HG03520 (cell line): ENCODE measurements around the gene IL17A.
A peak's percentile ranks its signal among the peaks of the same experiment; 100 is the strongest.
"Not testable (repeated sequence)": the region's sequence is repeated elsewhere in the genome, so short reads cannot be mapped to it uniquely, and the experiment has no call there.

Experiments used
- ATAC-seq: cut with Tn5 transposase; IDR thresholded peaks from one replicate; pipeline ENCODE4 v1.9.1; 2021; ENCODE audit warnings: mild to moderate bottlenecking, moderate library complexity; ENCODE audit not compliant: unreplicated experiment

Gene IL17A

DNA sequence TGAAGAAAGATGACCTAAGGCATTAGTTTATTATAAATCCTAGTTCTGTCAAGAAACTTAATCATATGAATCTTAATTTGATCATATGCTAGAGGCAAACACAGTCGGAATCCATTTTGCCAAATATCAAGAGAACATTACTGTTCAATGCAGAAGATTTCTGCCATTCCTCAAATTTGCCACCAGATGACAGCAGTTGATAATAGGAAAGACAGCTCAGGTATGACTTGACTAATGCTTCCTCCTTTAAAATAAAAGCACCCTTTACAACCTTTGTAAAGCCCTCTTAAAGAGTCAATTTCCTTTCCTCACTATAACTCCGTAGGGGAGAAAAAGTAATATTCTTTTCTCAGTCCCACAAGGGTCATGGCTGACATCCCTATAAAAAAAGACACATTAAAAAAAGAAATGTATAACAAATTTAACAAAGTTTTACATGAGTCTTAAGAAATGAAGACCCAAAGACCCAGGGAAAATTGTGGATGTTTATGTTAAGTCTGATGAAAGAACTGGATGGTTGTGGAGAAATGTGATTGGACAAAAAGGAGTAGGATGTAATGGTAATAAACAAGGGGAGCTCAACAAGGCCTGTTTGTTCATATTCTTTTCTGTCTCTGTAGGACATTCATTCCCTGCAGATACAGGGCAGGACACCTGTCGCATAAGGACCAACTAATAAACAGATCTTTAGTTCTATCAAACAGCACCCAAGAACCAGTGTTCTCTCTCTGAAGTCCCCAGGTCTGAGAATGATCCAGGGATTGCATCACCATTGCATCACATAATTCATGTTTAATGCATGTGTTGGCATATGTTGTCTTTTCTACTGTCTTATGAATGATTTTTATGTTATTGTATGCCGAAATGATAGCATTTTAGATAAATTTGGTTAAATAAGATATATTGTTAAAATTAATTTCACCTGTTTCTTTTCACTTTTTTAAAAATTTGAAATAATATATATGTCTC is 23.0 kb upstream of the IL17A start:
- peak; percentile 64 for ATAC-seq

- no peak for ATAC-seq
Measured at GRCh38 chr6:52164319-52165094, 21.7 kb upstream of the IL17A start.

DNA sequence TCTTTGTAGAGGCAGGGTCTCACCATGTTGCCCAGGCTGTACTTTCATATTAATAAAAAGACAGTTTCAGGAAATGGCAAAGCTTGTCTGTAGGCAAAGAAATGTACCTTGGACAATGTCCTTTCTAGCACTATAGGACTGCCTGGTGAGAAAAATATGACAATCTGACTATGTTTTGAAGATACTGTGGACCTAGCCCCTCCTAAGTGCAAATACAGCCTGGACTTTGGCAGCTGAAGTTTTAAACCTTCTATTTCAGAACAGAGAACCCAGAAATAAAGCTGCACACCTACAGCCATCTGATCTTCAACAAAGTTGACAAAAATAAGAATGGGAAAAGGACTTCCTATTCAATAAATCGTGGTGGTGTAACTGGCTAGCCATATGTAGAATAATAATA is 18.9 kb upstream of the IL17A start:
- no peak for ATAC-seq

GRCh38 chr6:52168351-52168750 is 17.8 kb upstream of the IL17A start:
- ATAC-seq = not testable (repeated sequence)

DNA sequence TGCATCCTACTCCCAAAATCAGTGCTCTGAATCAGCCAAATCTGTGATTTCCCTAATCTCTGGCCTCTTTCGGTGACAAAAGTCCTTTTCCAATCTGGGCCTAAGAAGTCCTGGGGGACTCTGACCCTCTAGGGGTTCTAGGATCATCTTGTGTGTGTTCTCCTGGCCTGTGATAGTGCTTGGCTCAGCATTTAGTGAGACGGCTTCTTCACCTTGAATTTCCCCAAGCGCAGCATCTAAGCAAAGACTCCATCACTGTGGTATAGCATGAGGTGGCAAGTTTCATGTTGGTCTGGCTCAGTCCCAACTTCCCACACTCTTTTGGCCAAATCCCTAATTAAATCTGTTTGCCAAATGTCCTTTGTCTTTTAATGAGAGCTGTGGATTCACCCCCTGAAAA is 12.1 kb upstream of the IL17A start:
- no peak for ATAC-seq

DNA sequence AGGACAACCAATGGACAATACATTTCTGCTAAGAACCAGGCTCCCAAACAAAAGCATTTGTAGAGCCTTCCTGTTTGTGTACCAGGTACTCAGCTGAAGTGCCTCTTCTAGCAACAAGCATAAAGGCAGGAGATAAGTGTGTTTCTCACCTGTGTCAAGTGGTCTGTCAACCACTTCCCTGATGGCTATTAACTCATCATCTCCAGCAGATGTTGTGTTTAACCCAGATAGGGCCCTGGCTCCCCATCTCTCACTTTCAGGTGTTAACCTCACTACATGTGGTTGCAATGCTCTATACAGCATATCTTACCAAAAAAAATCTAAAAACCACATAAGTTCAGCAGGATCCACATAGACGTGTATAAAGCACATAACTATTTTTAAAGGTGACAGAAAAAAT is 9.6 kb upstream of the IL17A start:
- peak; percentile 71 for ATAC-seq

DNA sequence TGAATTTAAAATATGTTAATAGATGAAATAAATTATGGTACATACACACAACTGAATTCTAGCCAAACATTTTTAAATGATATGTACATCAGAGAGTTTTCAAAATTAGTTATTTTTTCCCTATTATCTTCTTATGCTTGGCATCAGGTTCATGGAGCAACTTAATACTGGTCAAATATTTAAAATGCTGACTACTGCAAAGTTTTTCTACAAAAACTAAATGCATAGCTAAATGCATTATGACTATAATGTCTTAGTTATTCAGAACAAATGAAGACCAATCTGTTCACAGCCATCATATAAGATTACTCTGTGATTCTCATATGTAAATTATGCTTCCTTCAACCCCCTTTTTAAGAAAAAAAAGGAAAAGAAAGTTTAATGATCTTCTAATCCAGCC is 8.2 kb upstream of the IL17A start:
- ATAC-seq = no peak

GRCh38 chr6:52180787-52181558 is 5.2 kb upstream of the IL17A start:
- ATAC-seq = peak; percentile 63

DNA sequence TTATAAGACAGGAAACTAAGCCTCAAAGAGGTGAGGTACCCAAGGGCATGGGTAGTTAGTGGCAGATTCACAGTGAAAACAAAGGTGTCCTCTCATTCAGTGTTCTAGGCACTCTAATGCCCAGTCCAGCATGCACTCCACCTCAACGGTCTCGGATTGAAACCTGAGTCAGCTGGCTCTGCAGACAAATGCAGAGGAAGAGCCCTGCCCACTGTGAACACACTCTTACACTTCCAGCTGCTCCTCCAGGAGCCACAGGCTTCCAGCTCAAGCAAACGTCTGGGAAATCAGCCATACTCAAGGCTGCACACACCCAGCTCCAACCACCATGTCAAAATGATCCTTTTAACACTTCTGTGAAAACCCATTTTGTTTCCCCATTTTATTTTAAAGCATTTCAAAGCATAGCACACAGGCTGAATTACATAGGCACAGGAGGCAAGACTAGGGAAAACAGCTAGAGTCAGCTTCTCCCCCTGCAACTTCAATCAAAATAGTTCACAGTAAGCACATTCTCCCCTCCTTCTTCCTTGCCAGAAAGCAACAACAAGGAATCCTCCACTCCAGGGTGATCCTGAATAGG is 3.0 kb upstream of the IL17A start:
- no peak for ATAC-seq

- ATAC-seq = peak; percentile 84
Measured at GRCh38 chr6:52186480-52186879, 305 bp downstream of the IL17A start.

DNA sequence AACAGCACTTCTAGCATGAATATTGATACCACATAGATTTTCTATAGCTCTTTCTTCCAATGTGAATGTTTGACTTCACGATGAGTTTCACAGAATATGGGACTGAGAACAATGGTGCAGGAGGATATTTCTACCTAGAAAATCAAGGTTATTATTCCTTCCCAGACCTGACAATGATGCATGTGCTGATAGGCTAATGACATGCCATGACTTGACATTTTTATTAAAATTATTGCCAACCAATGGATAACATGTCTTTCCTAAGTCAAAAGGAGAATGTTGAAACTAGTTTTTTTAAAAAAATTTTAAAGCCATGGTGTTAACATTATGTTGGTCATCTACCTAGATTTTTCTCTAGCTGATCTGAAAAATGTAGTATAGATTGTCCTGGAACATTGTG is 923 bp downstream of the IL17A start:
- ATAC-seq = no peak

GRCh38 chr6:52189974-52190373 is 3.8 kb downstream of the IL17A start:
- no peak for ATAC-seq

DNA sequence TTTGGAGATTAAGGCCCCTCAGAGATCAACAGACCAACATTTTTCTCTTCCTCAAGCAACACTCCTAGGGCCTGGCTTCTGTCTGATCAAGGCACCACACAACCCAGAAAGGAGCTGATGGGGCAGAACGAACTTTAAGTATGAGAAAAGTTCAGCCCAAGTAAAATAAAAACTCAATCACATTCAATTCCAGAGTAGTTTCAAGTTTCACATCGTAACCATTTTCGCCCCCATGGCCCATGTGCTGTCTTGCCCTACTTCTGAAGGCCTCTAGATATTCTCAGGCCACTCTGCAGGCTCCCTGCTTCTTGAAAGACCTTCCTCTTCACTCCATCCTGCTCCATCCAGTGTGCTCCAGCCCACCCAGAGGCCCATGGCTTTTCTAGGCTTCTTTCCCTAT is 4.2 kb downstream of the IL17A start:
- no peak for ATAC-seq

DNA sequence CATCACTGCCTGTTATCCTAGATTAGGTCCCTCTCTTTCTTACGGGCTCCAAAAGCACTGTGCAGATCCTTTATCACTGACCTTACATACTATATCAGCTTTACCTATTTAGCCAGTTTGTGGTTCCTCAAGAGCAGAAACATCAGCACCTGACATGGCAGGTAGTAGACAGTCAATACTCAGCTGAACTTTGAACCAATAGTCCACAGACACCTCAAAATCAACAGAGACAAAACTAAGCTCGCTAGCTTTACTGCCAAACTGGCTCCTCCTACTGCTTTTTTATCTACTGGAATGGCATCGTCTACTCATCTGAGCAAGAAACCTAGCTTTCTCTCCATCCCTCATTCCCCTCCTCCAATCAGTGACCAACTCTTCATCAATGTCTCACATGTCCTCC is 5.6 kb downstream of the IL17A start:
- no peak for ATAC-seq

- ATAC-seq = no peak
Measured at GRCh38 chr6:52195886-52196285, 9.7 kb downstream of the IL17A start.

DNA sequence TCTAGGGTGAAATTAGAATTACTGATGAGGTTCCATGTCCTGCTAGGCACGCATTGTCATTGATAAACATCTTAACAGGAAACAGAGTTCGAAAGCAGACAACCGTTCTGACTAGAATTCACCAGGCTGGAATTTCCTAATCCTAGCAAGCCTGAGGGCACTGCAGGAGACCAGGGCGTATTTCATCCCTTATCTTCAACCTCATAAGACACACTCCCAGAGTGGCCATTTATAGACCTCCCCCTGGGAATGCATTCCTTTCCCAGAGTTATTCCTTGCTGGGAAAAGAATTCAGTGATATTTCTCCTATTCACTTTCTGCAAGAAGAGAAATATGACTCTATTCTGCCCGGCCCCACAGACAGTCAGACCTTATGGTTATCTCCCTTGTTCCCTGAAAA is 13.9 kb downstream of the IL17A start:
- not testable (repeated sequence) for ATAC-seq

DNA sequence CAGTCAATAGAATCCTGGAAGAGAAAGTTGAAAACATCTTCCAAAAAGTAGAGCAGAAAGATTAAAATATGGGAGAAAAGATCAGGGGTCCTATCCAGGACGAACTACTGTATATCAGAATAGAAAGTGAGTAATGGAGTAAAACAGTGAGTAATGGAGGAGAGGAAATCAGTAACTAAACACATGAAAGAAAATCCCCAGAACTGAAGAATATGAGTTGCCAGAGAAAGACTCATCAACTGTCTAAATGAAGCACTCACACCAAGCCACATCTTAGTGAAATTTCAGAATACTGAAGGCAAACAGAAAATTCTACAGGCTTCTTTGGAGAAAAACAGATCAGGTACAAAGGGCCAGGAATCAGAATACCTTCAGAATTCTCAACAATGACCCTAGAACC is 14.9 kb downstream of the IL17A start:
- ATAC-seq = no peak

- no peak for ATAC-seq
Measured at GRCh38 chr6:52201493-52201892, 15.3 kb downstream of the IL17A start.

- no peak for ATAC-seq
Measured at GRCh38 chr6:52207066-52207465, 20.9 kb downstream of the IL17A start.

DNA sequence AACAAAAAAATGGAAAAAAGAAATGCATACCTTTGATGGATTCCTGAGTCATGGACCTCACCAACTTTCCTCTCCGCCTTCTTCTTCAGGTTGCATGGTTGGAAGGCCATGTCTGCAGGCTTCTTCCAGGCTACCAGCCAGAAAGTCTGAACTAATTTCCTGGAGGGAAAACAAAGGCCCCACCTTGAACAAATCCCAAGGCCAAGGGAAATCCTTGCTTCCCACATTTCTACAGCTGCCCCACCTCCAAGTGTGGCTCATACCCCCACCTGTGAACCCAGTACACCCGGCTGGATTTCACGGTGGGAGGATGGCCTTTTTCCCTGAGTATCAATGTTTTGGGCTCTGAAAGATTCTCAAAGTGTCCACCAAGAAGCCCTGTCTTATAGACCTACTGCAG is 22.4 kb downstream of the IL17A start:
- no peak for ATAC-seq

GRCh38 chr6:52209770-52210169 is 23.6 kb downstream of the IL17A start:
- no peak for ATAC-seq
